Neuronal stem cell (in vitro differentiated cells): ENCODE results near the gene SBNO2.
"Not testable (repeated sequence)": the region's sequence is repeated elsewhere in the genome, so short reads cannot be mapped to it uniquely, and the experiment has no call there.

Experiments used
- DNase-seq: peaks from one replicate; pipeline ENCODE4 v3.0.0-alpha.2; 2013; ENCODE audit warnings: low spot score
- H2AFZ ChIP-seq: one replicate; pipeline ENCODE4 v1.6.1; 2013; ENCODE audit warnings: mild to moderate bottlenecking, low read length, inconsistent platforms
- H2AK5ac ChIP-seq: 2 replicates; pipeline ENCODE4 v1.6.1; 2013; ENCODE audit warnings: low read depth, mild to moderate bottlenecking, inconsistent platforms, low read length, moderate library complexity, mixed read lengths
- H2BK120ac ChIP-seq: 2 replicates; pipeline ENCODE4 v1.6.1; 2013; ENCODE audit warnings: low read depth, mild to moderate bottlenecking, inconsistent platforms, low read length, moderate library complexity, mixed read lengths
- H2BK12ac ChIP-seq: one replicate; pipeline ENCODE4 v1.6.1; 2013; ENCODE audit warnings: low read length, inconsistent platforms
- H2BK15ac ChIP-seq: 2 replicates; pipeline ENCODE4 v1.6.1; 2013; ENCODE audit warnings: mild to moderate bottlenecking, low read length, inconsistent platforms, mixed read lengths
- H2BK5ac ChIP-seq: one replicate; pipeline ENCODE4 v1.6.1; 2013; ENCODE audit warnings: inconsistent platforms, mild to moderate bottlenecking, low read length, moderate library complexity
- H3K14ac ChIP-seq: one replicate; pipeline ENCODE4 v1.6.1; 2013; ENCODE audit warnings: low read length, inconsistent platforms
- H3K18ac ChIP-seq: 2 replicates; pipeline ENCODE4 v1.6.1; 2013; ENCODE audit warnings: low read length, inconsistent platforms
- H3K23ac ChIP-seq: 2 replicates; pipeline ENCODE4 v1.6.1; 2013; ENCODE audit warnings: low read depth, mild to moderate bottlenecking, mixed read lengths, low read length, inconsistent platforms; ENCODE audit not compliant: poor library complexity
- H3K27ac ChIP-seq: replicated peaks from 3 replicates; pipeline ENCODE4 v1.5.1; 2013; ENCODE audit warnings: low read length, inconsistent platforms
- H3K27me3 ChIP-seq, 3 experiments: 2 replicates each; pipeline ENCODE4 v1.6.1; 2013; ENCODE audit warnings: low read length in 3 of 3, mild to moderate bottlenecking in 2 of 3, inconsistent platforms in 1 of 3, low read depth in 1 of 3, mixed read lengths in 1 of 3, moderate library complexity in 1 of 3; ENCODE audit not compliant: control insufficient read depth in 3 of 3, insufficient read depth in 3 of 3
- H3K36me3 ChIP-seq, 2 donors: replicated peaks in 1 of 2; 2 replicates each; pipeline ENCODE4 v1.6.1; 2013; ENCODE audit warnings: low read length in 2 of 2; ENCODE audit not compliant: control insufficient read depth in 2 of 2, insufficient read depth in 2 of 2
- H3K4ac ChIP-seq: 2 replicates; pipeline ENCODE4 v1.6.1; 2013; ENCODE audit warnings: inconsistent platforms, mild to moderate bottlenecking, low read length, moderate library complexity
- H3K4me1 ChIP-seq, 2 donors: 1 replicate in 1 of 2; 2 replicates in 1 of 2; pipeline ENCODE4 v1.6.1; 2013; ENCODE audit warnings: low read length in 2 of 2, low read depth in 1 of 2; ENCODE audit not compliant: control insufficient read depth in 2 of 2, insufficient read depth in 1 of 2
- H3K4me2 ChIP-seq: one replicate; pipeline ENCODE4 v1.6.1; 2013; ENCODE audit warnings: mild to moderate bottlenecking, low read length, inconsistent platforms; ENCODE audit not compliant: insufficient read depth, poor library complexity, severe bottlenecking
- H3K4me3 ChIP-seq, 2 donors: 2 replicates each; pipeline ENCODE4 v1.5.1; 2013; ENCODE audit warnings: low read length in 2 of 2, mild to moderate bottlenecking in 2 of 2, inconsistent platforms in 1 of 2, moderate library complexity in 1 of 2
- H3K79me1 ChIP-seq: one replicate; pipeline ENCODE4 v1.6.1; 2013; ENCODE audit warnings: low read depth, mild to moderate bottlenecking, inconsistent platforms, low read length, moderate library complexity
- H3K9ac ChIP-seq: one replicate; pipeline ENCODE4 v1.6.1; 2013; ENCODE audit warnings: mild to moderate bottlenecking, low read depth, low read length, inconsistent platforms; ENCODE audit not compliant: poor library complexity
- H3K9me3 ChIP-seq, 2 donors: replicated peaks in 1 of 2; 2 replicates each; pipeline versions ENCODE3 to v1.6.1; 2013; ENCODE audit warnings: low read length in 2 of 2, mild to moderate bottlenecking in 2 of 2, inconsistent platforms in 1 of 2, low read depth in 1 of 2, mixed read lengths in 1 of 2, moderate library complexity in 1 of 2; ENCODE audit not compliant: control insufficient read depth in 2 of 2, insufficient read depth in 1 of 2
- H4K8ac ChIP-seq: one replicate; pipeline ENCODE4 v1.6.1; 2013; ENCODE audit warnings: low read depth, mild to moderate bottlenecking, inconsistent platforms, low read length, moderate library complexity
- H4K91ac ChIP-seq: one replicate; pipeline ENCODE4 v1.6.1; 2013; ENCODE audit warnings: low read length, low read depth, mild to moderate bottlenecking, inconsistent platforms; ENCODE audit not compliant: poor library complexity
- WGBS, 2 donors: extraction: QIAGEN DNeasy Blood & Tissue Kit; methylation state at CpG; one replicate each; pipeline ENCODE4 v1.1.7; 2013; ENCODE audit warnings: missing lambda C conversion rate in 2 of 2, mixed read lengths in 1 of 2; ENCODE audit not compliant: insufficient read length in 2 of 2, insufficient replicate concordance in 1 of 2; ENCODE audit errors: extremely low coverage in 2 of 2; 5-methylcytosine and 5-hydroxymethylcytosine counted together

SBNO2 gene

GRCh38 chr19:1117654-1118053 lies 56.4 kb downstream of the SBNO2 start:
- Histone ChIP-seq H4K91ac (no peak overlapping the region), H3K9me3 (no peaks in the 10 kb centered on the region), H2BK120ac (no peak overlapping the region), H2AFZ (no peak overlapping the region), H3K18ac (no peak overlapping the region), H3K9ac (no peak overlapping the region), H2AK5ac (no peak overlapping the region), H2BK15ac (peak overlapping the region; percentile 24), H3K4me2 (no peak overlapping the region), H3K27me3 (no peaks in the 10 kb centered on the region), H3K4me1 (peaks cover 4 to 8% of the 10 kb centered on the region in 2 donors), H2BK5ac (no peak overlapping the region), H3K14ac (no peak overlapping the region), H3K36me3 (peaks cover 15 to 80% of the 10 kb centered on the region in 2 donors), H3K23ac (no peak overlapping the region), H3K27ac (no peak overlapping the region), H3K4me3 (no peak overlapping the region), H3K79me1 (peaks cover 7% of the 10 kb centered on the region), H2BK12ac (no peak overlapping the region), H3K4ac (no peak overlapping the region), H4K8ac (no peak overlapping the region)
- no CpG with 5 or more reads among the region's 16 CpGs for WGBS, 2 donors
- DNase-seq = no peak

DNA sequence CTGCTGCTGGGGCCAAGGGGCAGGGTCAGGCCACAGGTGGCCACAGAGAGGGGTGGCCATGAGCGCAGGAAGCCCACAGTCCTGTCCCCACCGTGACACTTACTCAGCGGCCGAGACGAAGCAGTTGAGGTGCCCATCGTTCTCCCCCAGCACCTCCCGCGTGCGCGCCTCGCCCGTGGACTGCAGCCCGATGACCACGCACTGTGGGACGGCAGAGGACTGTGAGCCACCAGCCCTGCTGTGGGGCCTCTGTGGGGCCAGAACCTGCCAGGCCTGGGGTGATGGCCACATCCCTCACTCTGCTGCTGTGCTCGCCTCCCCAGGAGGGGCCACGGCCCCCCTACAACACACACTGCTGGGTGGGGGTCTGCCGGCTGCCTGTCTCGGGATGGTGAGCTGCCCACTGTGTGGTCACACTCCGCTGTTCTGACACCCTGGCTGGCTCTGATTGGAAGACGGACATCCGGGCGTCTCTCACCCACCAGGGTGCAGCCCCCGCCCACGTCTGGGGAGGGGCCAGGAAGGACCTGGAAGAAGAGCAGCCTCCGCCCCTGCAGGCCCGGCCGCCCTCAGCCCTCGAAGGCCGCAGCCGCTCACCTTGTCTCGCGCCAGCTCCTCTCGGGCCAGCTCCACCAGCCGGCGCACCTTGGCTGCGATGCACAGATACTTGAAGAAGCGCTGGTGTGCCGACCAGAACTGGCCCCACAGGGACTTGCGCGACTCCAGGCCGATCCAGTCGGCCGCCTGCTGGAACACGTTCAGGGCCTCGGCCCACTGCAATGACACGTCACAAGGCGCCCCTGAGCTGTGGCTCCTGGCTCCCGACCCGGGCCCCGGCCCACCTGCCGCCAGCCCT lies 57.1 kb downstream of the SBNO2 start:
- Histone ChIP-seq H3K23ac (peak overlapping the region; percentile 95), H2BK15ac (peak overlapping the region; percentile 24), H3K4me2 (no peak overlapping the region), H3K4ac (no peak overlapping the region), H2AFZ (no peak overlapping the region), H4K8ac (no peak overlapping the region), H3K36me3 (peaks cover 14 to 78% of the 10 kb centered on the region in 2 donors), H3K9me3 (no peaks in the 10 kb centered on the region), H3K18ac (peak overlapping the region; percentile 27), H3K27ac (no peak overlapping the region), H4K91ac (no peak overlapping the region), H2BK12ac (no peak overlapping the region), H2BK120ac (no peak overlapping the region), H3K4me1 (peaks cover 4 to 8% of the 10 kb centered on the region in 2 donors), H3K79me1 (peaks cover 6% of the 10 kb centered on the region), H2BK5ac (no peak overlapping the region), H3K4me3 (peak overlapping the region in 1 of 2 donors; percentile 16), H3K9ac (peak overlapping the region; percentile 70), H3K27me3 (no peaks in the 10 kb centered on the region), H3K14ac (no peak overlapping the region), H2AK5ac (no peak overlapping the region)
- WGBS, 2 donors = no CpG with 5 or more reads among the region's 52 CpGs
- DNase-seq = no peak

- H3K36me3 ChIP-seq = peaks cover 9 to 69% of the 10 kb centered on the region in 2 donors
Measured at GRCh38 chr19:1115646-1116420, 58.2 kb downstream of the SBNO2 start.

GRCh38 chr19:1114728-1115127 lies 59.3 kb downstream of the SBNO2 start:
- H3K4me1 ChIP-seq, H2AFZ ChIP-seq, H3K4me3 ChIP-seq, H2BK12ac ChIP-seq, DNase-seq, H2BK5ac ChIP-seq, H3K27me3 ChIP-seq, H3K4ac ChIP-seq, H3K79me1 ChIP-seq, H3K9ac ChIP-seq, H3K27ac ChIP-seq, H4K8ac ChIP-seq, H3K23ac ChIP-seq, H2AK5ac ChIP-seq, H2BK120ac ChIP-seq, H2BK15ac ChIP-seq, H3K9me3 ChIP-seq, H4K91ac ChIP-seq, H3K18ac ChIP-seq, H3K14ac ChIP-seq, H3K4me2 ChIP-seq: not testable (repeated sequence)
- peaks cover 9 to 69% of the 10 kb centered on the region in 2 donors for H3K36me3 ChIP-seq
- WGBS, 2 donors = no CpG with 5 or more reads among the region's 9 CpGs

More at GRCh38 chr19:1115646-1116420, 58.2 kb downstream of the SBNO2 start:
- H3K27me3 ChIP-seq = no peaks in the 10 kb centered on the region
- H2AFZ ChIP-seq = no peak overlapping the region
- H3K27ac ChIP-seq = no peak overlapping the region
- WGBS, 2 donors = no CpG with 5 or more reads among the region's 35 CpGs
- no peak overlapping the region for H4K8ac ChIP-seq
- H3K9me3 ChIP-seq = no peaks in the 10 kb centered on the region
- H3K23ac ChIP-seq = no peak overlapping the region
- no peak overlapping the region for H2BK15ac ChIP-seq
- H3K14ac ChIP-seq = no peak overlapping the region
- H4K91ac ChIP-seq = no peak overlapping the region
- H3K4me1 ChIP-seq = peaks cover 4 to 8% of the 10 kb centered on the region in 2 donors
- no peak overlapping the region for H2BK120ac ChIP-seq
- H2AK5ac ChIP-seq = peak overlapping the region; percentile 7
- no peak overlapping the region for H3K4me3 ChIP-seq
- no peak overlapping the region for H3K18ac ChIP-seq
- H3K9ac ChIP-seq = no peak overlapping the region
- H3K4ac ChIP-seq = no peak overlapping the region
- no peak overlapping the region for H3K4me2 ChIP-seq
- no peak overlapping the region for H2BK12ac ChIP-seq
- no peak overlapping the region for H2BK5ac ChIP-seq
- DNase-seq = no peak
- H3K79me1 ChIP-seq = peaks cover 6% of the 10 kb centered on the region
